Measurements from ENCODE around the gene TTC34. TPM values are rescaled to one million over a fixed set of nuclear protein-coding genes. Genes with fewer than 3 reads are reported as not detected.

The TTC34 gene
- total and polyA plus RNA-seq, 10 of the 15 experiments (the other 5 are each of a cell fraction or from before 2014, with no cell fraction given): 0.03 to 0.49 (median 0.05) TPM; not detected in 2

- SMC1A ChIA-PET (ENCODE audit: uncharacterized antibody, unreplicated experiment): no interaction called here
- TF ChIP-seq NFYB (IDR thresholded peaks at IDR 0.05; ENCODE audit: insufficient read depth, low read depth, low read length) (no peak), ZNF24 (IDR thresholded peaks at IDR 0.05) (no peak), YBX1 (IDR thresholded peaks at IDR 0.05) (no peak), CBFB (IDR thresholded peaks at IDR 0.05; ENCODE audit: low read depth) (no peak), NFIC (IDR thresholded peaks at IDR 0.05; ENCODE audit: low read depth, low read length) (no peak), ZZZ3 (IDR thresholded peaks at IDR 0.05; ENCODE audit: control insufficient read depth, insufficient read length, low read depth) (no peak), RB1 (IDR thresholded peaks at IDR 0.05; ENCODE audit: borderline replicate concordance) (no peak), BACH1 (IDR thresholded peaks at IDR 0.05; ENCODE audit: borderline replicate concordance) (no peak), POLR2AphosphoS2 (IDR thresholded peaks at IDR 0.05; ENCODE audit: low read depth, low read length) (no peak), RAD51 (IDR thresholded peaks at IDR 0.05) (no peak)
- TF ChIP-seq, protein P1, sequence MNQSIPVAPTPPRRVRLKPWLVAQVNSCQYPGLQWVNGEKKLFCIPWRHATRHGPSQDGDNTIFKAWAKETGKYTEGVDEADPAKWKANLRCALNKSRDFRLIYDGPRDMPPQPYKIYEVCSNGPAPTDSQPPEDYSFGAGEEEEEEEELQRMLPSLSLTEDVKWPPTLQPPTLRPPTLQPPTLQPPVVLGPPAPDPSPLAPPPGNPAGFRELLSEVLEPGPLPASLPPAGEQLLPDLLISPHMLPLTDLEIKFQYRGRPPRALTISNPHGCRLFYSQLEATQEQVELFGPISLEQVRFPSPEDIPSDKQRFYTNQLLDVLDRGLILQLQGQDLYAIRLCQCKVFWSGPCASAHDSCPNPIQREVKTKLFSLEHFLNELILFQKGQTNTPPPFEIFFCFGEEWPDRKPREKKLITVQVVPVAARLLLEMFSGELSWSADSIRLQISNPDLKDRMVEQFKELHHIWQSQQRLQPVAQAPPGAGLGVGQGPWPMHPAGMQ (IDR thresholded peaks at IDR 0.05; ENCODE audit: borderline replicate concordance): no peak
- TF ChIP-seq, protein P2, sequence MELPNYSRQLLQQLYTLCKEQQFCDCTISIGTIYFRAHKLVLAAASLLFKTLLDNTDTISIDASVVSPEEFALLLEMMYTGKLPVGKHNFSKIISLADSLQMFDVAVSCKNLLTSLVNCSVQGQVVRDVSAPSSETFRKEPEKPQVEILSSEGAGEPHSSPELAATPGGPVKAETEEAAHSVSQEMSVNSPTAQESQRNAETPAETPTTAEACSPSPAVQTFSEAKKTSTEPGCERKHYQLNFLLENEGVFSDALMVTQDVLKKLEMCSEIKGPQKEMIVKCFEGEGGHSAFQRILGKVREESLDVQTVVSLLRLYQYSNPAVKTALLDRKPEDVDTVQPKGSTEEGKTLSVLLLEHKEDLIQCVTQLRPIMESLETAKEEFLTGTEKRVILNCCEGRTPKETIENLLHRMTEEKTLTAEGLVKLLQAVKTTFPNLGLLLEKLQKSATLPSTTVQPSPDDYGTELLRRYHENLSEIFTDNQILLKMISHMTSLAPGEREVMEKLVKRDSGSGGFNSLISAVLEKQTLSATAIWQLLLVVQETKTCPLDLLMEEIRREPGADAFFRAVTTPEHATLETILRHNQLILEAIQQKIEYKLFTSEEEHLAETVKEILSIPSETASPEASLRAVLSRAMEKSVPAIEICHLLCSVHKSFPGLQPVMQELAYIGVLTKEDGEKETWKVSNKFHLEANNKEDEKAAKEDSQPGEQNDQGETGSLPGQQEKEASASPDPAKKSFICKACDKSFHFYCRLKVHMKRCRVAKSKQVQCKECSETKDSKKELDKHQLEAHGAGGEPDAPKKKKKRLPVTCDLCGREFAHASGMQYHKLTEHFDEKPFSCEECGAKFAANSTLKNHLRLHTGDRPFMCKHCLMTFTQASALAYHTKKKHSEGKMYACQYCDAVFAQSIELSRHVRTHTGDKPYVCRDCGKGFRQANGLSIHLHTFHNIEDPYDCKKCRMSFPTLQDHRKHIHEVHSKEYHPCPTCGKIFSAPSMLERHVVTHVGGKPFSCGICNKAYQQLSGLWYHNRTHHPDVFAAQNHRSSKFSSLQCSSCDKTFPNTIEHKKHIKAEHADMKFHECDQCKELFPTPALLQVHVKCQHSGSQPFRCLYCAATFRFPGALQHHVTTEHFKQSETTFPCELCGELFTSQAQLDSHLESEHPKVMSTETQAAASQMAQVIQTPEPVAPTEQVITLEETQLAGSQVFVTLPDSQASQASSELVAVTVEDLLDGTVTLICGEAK (IDR thresholded peaks at IDR 0.05; ENCODE audit: borderline replicate concordance): no peak
- TF ChIP-seq, protein P3, sequence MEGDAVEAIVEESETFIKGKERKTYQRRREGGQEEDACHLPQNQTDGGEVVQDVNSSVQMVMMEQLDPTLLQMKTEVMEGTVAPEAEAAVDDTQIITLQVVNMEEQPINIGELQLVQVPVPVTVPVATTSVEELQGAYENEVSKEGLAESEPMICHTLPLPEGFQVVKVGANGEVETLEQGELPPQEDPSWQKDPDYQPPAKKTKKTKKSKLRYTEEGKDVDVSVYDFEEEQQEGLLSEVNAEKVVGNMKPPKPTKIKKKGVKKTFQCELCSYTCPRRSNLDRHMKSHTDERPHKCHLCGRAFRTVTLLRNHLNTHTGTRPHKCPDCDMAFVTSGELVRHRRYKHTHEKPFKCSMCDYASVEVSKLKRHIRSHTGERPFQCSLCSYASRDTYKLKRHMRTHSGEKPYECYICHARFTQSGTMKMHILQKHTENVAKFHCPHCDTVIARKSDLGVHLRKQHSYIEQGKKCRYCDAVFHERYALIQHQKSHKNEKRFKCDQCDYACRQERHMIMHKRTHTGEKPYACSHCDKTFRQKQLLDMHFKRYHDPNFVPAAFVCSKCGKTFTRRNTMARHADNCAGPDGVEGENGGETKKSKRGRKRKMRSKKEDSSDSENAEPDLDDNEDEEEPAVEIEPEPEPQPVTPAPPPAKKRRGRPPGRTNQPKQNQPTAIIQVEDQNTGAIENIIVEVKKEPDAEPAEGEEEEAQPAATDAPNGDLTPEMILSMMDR (IDR thresholded peaks at IDR 0.05 in 2 of 3, conservative IDR thresholded peaks at IDR 0.05 in 1 of 3; ENCODE audit: control insufficient read depth in 2 of 3, extremely low read depth in 1 of 3, insufficient read depth in 1 of 3, low read depth in 3 of 3, low read length in 3 of 3): no peak
- TF ChIP-seq, protein P4, sequence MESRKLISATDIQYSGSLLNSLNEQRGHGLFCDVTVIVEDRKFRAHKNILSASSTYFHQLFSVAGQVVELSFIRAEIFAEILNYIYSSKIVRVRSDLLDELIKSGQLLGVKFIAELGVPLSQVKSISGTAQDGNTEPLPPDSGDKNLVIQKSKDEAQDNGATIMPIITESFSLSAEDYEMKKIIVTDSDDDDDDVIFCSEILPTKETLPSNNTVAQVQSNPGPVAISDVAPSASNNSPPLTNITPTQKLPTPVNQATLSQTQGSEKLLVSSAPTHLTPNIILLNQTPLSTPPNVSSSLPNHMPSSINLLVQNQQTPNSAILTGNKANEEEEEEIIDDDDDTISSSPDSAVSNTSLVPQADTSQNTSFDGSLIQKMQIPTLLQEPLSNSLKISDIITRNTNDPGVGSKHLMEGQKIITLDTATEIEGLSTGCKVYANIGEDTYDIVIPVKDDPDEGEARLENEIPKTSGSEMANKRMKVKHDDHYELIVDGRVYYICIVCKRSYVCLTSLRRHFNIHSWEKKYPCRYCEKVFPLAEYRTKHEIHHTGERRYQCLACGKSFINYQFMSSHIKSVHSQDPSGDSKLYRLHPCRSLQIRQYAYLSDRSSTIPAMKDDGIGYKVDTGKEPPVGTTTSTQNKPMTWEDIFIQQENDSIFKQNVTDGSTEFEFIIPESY (IDR thresholded peaks at IDR 0.05): no peak
- TF ChIP-seq, protein P5, sequence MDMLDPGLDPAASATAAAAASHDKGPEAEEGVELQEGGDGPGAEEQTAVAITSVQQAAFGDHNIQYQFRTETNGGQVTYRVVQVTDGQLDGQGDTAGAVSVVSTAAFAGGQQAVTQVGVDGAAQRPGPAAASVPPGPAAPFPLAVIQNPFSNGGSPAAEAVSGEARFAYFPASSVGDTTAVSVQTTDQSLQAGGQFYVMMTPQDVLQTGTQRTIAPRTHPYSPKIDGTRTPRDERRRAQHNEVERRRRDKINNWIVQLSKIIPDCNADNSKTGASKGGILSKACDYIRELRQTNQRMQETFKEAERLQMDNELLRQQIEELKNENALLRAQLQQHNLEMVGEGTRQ (IDR thresholded peaks at IDR 0.05; ENCODE audit: borderline replicate concordance, low read depth, low read length): no peak
- FAIRE-seq (no peak), ATAC-seq (no peak), DNase-seq (ENCODE audit: low read depth, low spot score) (no peak)
- no peaks in the 10 kb centered on the region; the same call in 2 of the 3 replicates for H3K9me3 ChIP-seq (replicated peaks; ENCODE audit: control insufficient read depth, insufficient read depth, low read length)
- no peak overlapping the region for H3K4me2 ChIP-seq (ENCODE audit: control insufficient read depth, insufficient read depth)
- no peaks in the 10 kb centered on the region for H3K4me1 ChIP-seq (ENCODE audit: control insufficient read depth, insufficient read depth, low read length)
- RAD21 ChIA-PET (ENCODE audit: unreplicated experiment): no interaction called here
- in situ Hi-C loops (cut with MboI): no loop called here
- POLR2A ChIA-PET: no interaction called here
- 0% methylated on average over 6 of the region's 8 CpGs for WGBS (ENCODE audit: insufficient coverage, insufficient replicate concordance, low lambda C conversion rate, missing lambda C conversion rate)
- no peak overlapping the region for H3K9ac ChIP-seq (ENCODE audit: control insufficient read depth, insufficient read depth, low read length)
- no peak overlapping the region for H3K4me3 ChIP-seq
- no peaks in the 10 kb centered on the region for H4K20me1 ChIP-seq (ENCODE audit: control insufficient read depth, insufficient read depth)
- intact Hi-C loops (cut with micrococcal nuclease; ENCODE audit: unreplicated experiment): no loop called here
- no peak overlapping the region for H3K27ac ChIP-seq (ENCODE audit: control insufficient read depth, insufficient read depth)
- H2AFZ ChIP-seq (ENCODE audit: control insufficient read depth, low read depth, low read length): no peak overlapping the region
- CTCF ChIA-PET: no interaction called here
- H3K79me2 ChIP-seq (ENCODE audit: control insufficient read depth, insufficient read depth, low read length): no peaks in the 10 kb centered on the region
- no peaks in the 10 kb centered on the region for H3K36me3 ChIP-seq (ENCODE audit: control insufficient read depth in 2 of 2, insufficient read depth in 2 of 2, low read length in 1 of 2)
- no TSS peak for BruUV-seq (replicated peaks)
- H3K27me3 ChIP-seq (replicated peaks in 1 of 2; ENCODE audit: control insufficient read depth in 2 of 2, insufficient read depth in 2 of 2, low read length in 1 of 2): peaks cover 0 to 2% of the 10 kb centered on the region in 2 experiments; a peak in 2 of 4 replicates
Measured at GRCh38 chr1:2632051-2632430, 169.5 kb downstream of the TTC34 start.

Measured in GM12878 (cell line).